ENCODE data around the gene ADCY9. TPM values are rescaled to one million over a fixed set of nuclear protein-coding genes. Genes with fewer than 3 reads are reported as not detected.
"Not testable (repeated sequence)": the region's sequence is repeated elsewhere in the genome, so short reads cannot be mapped to it uniquely, and the experiment has no call there.

ADCY9 gene
- total RNA-seq, 4 donors from 2014 or later = 13.1 to 25.1 (median 18.5) TPM

DNA sequence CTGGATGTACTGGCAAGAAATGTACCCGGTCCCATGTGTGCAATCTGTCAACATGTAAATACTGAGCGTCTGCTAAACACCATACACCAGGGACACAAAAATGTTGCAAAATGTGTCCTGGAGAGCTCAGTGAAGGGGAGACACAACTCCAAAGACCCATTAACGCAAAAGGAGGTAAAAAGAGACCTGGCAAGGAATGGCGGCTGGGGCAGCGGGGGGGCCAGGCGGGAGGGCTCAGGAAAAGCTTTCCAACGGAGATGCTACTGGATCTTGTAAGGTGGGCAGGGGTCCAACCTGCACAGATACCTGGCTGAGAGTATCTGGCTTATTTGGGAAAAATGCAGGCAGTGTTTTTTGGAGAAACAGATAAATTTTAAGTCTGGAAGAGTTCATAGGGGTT is 40.7 kb downstream of the ADCY9 start:
- H3K4me3 ChIP-seq (ENCODE audit: low read depth, poor library complexity, severe bottlenecking) = no peak overlapping the region
- WGBS, 2 donors = 92 to 96% methylated on average over 7 of the region's 7 CpGs
- TF ChIP-seq CTCF (IDR thresholded peaks at IDR 0.05) (no peak), POLR2A (IDR thresholded peaks at IDR 0.05) (no peak)
- intact Hi-C loops (cut with DNase I; ENCODE audit: low total_unique reads) = no loop called here
- DNase-seq (ENCODE audit: low spot score in 2 of 2) = peak in 1 of 2 donors; percentile 26

- peak in 1 of 2 donors; percentile 56 for DNase-seq (ENCODE audit: low spot score in 2 of 2)
- H3K4me3 ChIP-seq (ENCODE audit: low read depth, poor library complexity, severe bottlenecking); intact Hi-C loops (cut with DNase I; ENCODE audit: low total_unique reads): not testable (repeated sequence)
- WGBS, 2 donors = 69 to 70% methylated on average over 9 of the region's 9 CpGs
Observed at GRCh38 chr16:4073150-4073549, 43.1 kb downstream of the ADCY9 start.

GRCh38 chr16:4071686-4072561 is 44.3 kb downstream of the ADCY9 start:
- no peak overlapping the region for H3K4me3 ChIP-seq (ENCODE audit: low read depth, poor library complexity, severe bottlenecking)
- TF ChIP-seq CTCF (IDR thresholded peaks at IDR 0.05) (no peak), POLR2A (IDR thresholded peaks at IDR 0.05) (no peak)
- DNase-seq (ENCODE audit: low spot score in 2 of 2) = no peak
- 90 to 91% methylated on average over 22 of the region's 22 CpGs for WGBS, 2 donors
- intact Hi-C loops (cut with DNase I; ENCODE audit: low total_unique reads) = no loop called here

DNA sequence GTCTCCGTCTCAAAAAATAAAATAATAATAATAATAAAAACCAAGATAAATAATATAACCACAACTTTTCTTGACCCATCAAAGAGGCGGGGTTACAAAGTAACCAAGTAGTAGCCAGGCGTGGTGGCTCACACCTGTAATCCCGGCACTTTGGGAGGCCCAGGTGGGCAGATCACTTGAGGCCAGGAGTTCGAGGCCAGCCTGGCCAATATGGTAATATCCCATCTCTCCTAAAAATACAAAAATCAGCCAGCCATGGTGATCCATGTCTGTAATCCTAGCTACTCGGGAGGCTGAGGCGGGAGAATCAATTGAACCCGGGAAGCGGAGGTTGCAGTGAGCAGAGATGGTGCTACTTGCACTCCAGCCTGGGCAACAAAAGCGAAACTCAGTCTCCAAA is 45.3 kb downstream of the ADCY9 start:
- DNase-seq (ENCODE audit: low spot score in 2 of 2) = peak in 1 of 2 donors; percentile 53
- TF ChIP-seq POLR2A (IDR thresholded peaks at IDR 0.05) (no peak), CTCF (IDR thresholded peaks at IDR 0.05) (no peak)
- H3K4me3 ChIP-seq (ENCODE audit: low read depth, poor library complexity, severe bottlenecking) = no peak overlapping the region
- intact Hi-C loops (cut with DNase I; ENCODE audit: low total_unique reads) = no loop called here
- WGBS, 2 donors = 94 to 96% methylated on average over 10 of the region's 10 CpGs

- no peak overlapping the region for H3K4me3 ChIP-seq (ENCODE audit: low read depth, poor library complexity, severe bottlenecking)
- intact Hi-C loops (cut with DNase I; ENCODE audit: low total_unique reads) = no loop called here
- TF ChIP-seq CTCF (IDR thresholded peaks at IDR 0.05) = no peak
- TF ChIP-seq POLR2A (IDR thresholded peaks at IDR 0.05) = no peak
- 56 to 64% methylated on average over 6 of the region's 6 CpGs for WGBS, 2 donors
- DNase-seq (ENCODE audit: low spot score in 2 of 2) = peak in 1 of 2 donors; percentile 45
Observed at GRCh38 chr16:4067262-4068001, 48.8 kb downstream of the ADCY9 start.

DNA sequence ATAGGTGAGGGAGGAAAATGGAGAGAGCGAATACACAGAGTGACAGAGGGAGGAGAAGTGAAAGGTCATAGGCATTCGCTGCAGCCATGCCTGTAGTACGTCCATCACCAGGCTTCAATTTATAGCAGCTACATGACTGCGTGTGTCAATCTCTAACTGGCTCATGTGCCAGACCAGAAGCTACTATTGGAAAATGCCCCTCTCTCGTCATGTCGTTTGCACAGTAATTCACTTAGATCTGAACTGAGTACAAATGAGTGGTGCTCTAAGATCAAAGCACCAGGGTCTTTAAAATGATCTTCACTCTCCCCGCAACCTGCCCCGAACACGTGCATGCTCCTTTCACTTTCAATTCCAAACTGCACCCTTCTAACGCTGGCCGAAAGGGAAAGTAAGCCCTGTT is 51.3 kb downstream of the ADCY9 start:
- DNase-seq (ENCODE audit: low spot score in 2 of 2) = peak in 1 of 2 donors; percentile 25
- intact Hi-C loops (cut with DNase I; ENCODE audit: low total_unique reads) = no loop called here
- no peak overlapping the region for H3K4me3 ChIP-seq (ENCODE audit: low read depth, poor library complexity, severe bottlenecking)
- TF ChIP-seq CTCF (IDR thresholded peaks at IDR 0.05) (no peak), POLR2A (IDR thresholded peaks at IDR 0.05) (no peak)
- 87 to 90% methylated on average over 11 of the region's 11 CpGs for WGBS, 2 donors

All from lower leg skin (tissue), 4 donors.